ENCODE data around the gene NR1D2.

The NR1D2 gene

DNA sequence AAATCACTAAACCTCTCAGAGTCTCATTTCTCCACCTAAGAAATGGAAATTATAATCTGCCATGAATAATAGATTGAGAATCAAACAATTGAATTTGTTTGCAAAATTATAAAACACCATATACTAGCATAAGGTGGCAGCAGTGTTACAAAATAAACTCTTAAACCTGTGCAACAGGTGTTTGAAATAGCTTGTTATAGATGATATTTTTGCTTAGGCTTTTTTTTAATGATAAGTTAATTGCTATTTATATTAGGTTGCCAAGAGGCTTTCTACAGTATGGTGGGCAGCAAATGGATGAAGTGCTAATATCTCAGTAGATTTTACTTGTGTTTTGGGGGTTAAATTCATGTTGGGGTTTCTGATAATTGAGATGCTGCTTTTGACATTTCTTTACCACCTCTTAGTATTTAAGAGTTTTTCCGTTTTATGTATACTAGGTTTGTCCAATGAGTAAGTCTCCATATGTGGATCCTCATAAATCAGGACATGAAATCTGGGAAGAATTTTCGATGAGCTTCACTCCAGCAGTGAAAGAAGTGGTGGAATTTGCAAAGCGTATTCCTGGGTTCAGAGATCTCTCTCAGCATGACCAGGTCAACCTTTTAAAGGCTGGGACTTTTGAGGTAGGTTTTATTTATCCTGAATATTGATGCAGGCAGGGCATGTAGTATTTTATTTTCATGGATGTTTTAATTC is 19.6 kb downstream of the NR1D2 start:
- Histone ChIP-seq H3K9me3 (ENCODE audit: control insufficient read depth in 2 of 2, low read length in 2 of 2) (no peaks in the 10 kb centered on the region), H3K9ac (ENCODE audit: low read length in 2 of 2) (no peak overlapping the region), H3K27me3 (ENCODE audit: control insufficient read depth in 1 of 2, insufficient read depth in 2 of 2, low read length in 2 of 2) (no peaks in the 10 kb centered on the region), H3K4me3 (ENCODE audit: low read length in 2 of 2) (no peak overlapping the region), H3K27ac (ENCODE audit: low read length) (no peak overlapping the region), H3K4me1 (ENCODE audit: control insufficient read depth, insufficient read depth, low read length) (no peaks in the 10 kb centered on the region), H3K36me3 (ENCODE audit: control insufficient read depth in 2 of 2, insufficient read depth in 2 of 2, low read length in 2 of 2) (peaks cover 26 to 35% of the 10 kb centered on the region in 2 donors)

DNA sequence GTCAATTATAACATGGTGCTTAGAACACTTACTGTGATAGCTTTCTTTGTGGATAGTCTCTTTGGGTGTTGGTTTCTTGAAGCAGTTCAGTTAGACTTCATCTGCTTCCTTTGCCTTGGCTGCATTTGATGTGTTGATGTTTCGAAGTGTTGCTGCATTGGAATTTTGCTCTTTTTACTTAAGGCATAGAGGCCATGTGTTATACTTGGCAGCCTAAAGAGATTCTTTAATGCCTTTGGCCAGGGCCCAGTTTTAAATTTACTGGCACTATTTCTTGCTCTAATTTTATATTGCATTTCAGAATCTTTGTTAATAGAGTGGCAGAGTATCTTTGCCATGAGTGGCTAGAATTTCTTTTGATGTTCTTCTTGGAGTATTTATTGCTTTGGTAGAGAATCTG is 21.2 kb downstream of the NR1D2 start:
- H3K27me3 ChIP-seq (ENCODE audit: control insufficient read depth in 1 of 2, insufficient read depth in 2 of 2, low read length in 2 of 2), result no peaks in the 10 kb centered on the region
- no peak overlapping the region for H3K27ac ChIP-seq (ENCODE audit: low read length)
- peaks cover 24 to 35% of the 10 kb centered on the region in 2 donors for H3K36me3 ChIP-seq (ENCODE audit: control insufficient read depth in 2 of 2, insufficient read depth in 2 of 2, low read length in 2 of 2)
- no peak overlapping the region for H3K4me3 ChIP-seq (ENCODE audit: low read length in 2 of 2)
- H3K9me3 ChIP-seq (ENCODE audit: control insufficient read depth in 2 of 2, low read length in 2 of 2), result no peaks in the 10 kb centered on the region
- H3K9ac ChIP-seq (ENCODE audit: low read length in 2 of 2), result no peak overlapping the region
- no peaks in the 10 kb centered on the region for H3K4me1 ChIP-seq (ENCODE audit: control insufficient read depth, insufficient read depth, low read length)

GRCh38 chr3:23968463-23969184 is 23.5 kb downstream of the NR1D2 start:
- H3K4me1 ChIP-seq (ENCODE audit: control insufficient read depth, insufficient read depth, low read length), result no peaks in the 10 kb centered on the region
- peaks cover 14 to 32% of the 10 kb centered on the region in 2 donors for H3K36me3 ChIP-seq (ENCODE audit: control insufficient read depth in 2 of 2, insufficient read depth in 2 of 2, low read length in 2 of 2)
- H3K27ac ChIP-seq (ENCODE audit: low read length), result no peak overlapping the region
- no peak overlapping the region for H3K9ac ChIP-seq (ENCODE audit: low read length in 2 of 2)
- H3K4me3 ChIP-seq (ENCODE audit: low read length in 2 of 2), result no peak overlapping the region
- no peaks in the 10 kb centered on the region for H3K9me3 ChIP-seq (ENCODE audit: control insufficient read depth in 2 of 2, low read length in 2 of 2)
- no peaks in the 10 kb centered on the region for H3K27me3 ChIP-seq (ENCODE audit: control insufficient read depth in 1 of 2, insufficient read depth in 2 of 2, low read length in 2 of 2)

- Histone ChIP-seq H3K9me3 (ENCODE audit: control insufficient read depth in 2 of 2, low read length in 2 of 2) (no peaks in the 10 kb centered on the region), H3K4me1 (ENCODE audit: control insufficient read depth, insufficient read depth, low read length) (no peaks in the 10 kb centered on the region), H3K36me3 (ENCODE audit: control insufficient read depth in 2 of 2, insufficient read depth in 2 of 2, low read length in 2 of 2) (peaks cover 14 to 32% of the 10 kb centered on the region in 2 donors), H3K27ac (ENCODE audit: low read length) (no peak overlapping the region), H3K27me3 (ENCODE audit: control insufficient read depth in 1 of 2, insufficient read depth in 2 of 2, low read length in 2 of 2) (no peaks in the 10 kb centered on the region), H3K4me3 (ENCODE audit: low read length in 2 of 2) (no peak overlapping the region), H3K9ac (ENCODE audit: low read length in 2 of 2) (no peak overlapping the region)
Measured at GRCh38 chr3:23969393-23969792, 24.3 kb downstream of the NR1D2 start.

GRCh38 chr3:23971684-23972083 is 26.6 kb downstream of the NR1D2 start:
- peaks cover 16 to 38% of the 10 kb centered on the region in 2 donors for H3K36me3 ChIP-seq (ENCODE audit: control insufficient read depth in 2 of 2, insufficient read depth in 2 of 2, low read length in 2 of 2)

DNA sequence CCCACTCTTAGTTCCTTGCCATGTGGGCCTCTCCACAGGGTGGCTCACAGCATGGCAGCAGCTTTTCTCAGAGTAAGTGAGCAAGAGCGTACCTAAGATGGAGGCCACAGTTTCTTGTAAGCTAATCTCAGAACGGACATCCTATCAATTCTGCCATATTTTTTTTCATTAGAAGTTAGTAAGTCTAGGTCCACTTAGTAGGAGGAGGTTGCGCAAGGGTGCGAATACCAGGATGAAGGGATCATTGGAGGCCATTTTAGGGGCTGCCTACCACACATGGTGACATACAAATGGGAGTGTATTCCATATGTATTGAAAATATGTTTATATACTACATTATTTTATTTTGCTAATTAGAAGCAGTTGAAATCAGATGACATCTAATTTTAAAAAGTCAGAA is 31.5 kb downstream of the NR1D2 start:
- Histone ChIP-seq H3K4me1 (ENCODE audit: control insufficient read depth, insufficient read depth, low read length) (peaks cover 4% of the 10 kb centered on the region), H3K36me3 (ENCODE audit: control insufficient read depth in 2 of 2, insufficient read depth in 2 of 2, low read length in 2 of 2) (peaks cover 16 to 25% of the 10 kb centered on the region in 2 donors), H3K27me3 (ENCODE audit: control insufficient read depth in 1 of 2, insufficient read depth in 2 of 2, low read length in 2 of 2) (no peaks in the 10 kb centered on the region), H3K27ac (ENCODE audit: low read length) (no peak overlapping the region), H3K9me3 (ENCODE audit: control insufficient read depth in 2 of 2, low read length in 2 of 2) (peaks cover 0 to 2% of the 10 kb centered on the region in 2 donors), H3K4me3 (ENCODE audit: low read length in 2 of 2) (no peak overlapping the region), H3K9ac (ENCODE audit: low read length in 2 of 2) (no peak overlapping the region)

More at GRCh38 chr3:23971684-23972083, 26.6 kb downstream of the NR1D2 start:
- Histone ChIP-seq H3K27ac (ENCODE audit: low read length) (no peak overlapping the region), H3K4me3 (ENCODE audit: low read length in 2 of 2) (no peak overlapping the region), H3K9me3 (ENCODE audit: control insufficient read depth in 2 of 2, low read length in 2 of 2) (peaks cover 0 to 2% of the 10 kb centered on the region in 2 donors), H3K27me3 (ENCODE audit: control insufficient read depth in 1 of 2, insufficient read depth in 2 of 2, low read length in 2 of 2) (no peaks in the 10 kb centered on the region), H3K9ac (ENCODE audit: low read length in 2 of 2) (no peak overlapping the region), H3K4me1 (ENCODE audit: control insufficient read depth, insufficient read depth, low read length) (no peaks in the 10 kb centered on the region)

DNA sequence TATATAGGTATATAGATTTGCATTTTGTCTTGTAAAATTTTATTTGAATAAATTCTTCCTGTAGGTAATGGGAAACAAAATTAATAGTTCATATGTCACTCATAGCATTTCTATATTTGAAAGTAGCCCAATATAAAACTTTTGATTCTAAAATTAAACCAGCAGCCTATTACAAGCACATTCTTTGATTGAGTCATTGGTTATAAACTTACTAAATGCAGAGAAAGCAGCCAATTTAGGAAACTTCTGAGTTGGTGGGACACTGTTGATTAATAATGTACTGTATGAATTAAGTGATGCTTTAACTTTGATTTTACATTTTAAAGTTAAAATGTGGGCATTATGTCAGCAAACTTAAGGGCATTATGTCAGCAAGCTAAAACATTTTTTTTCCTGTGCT is 34.5 kb downstream of the NR1D2 start:
- H3K36me3 ChIP-seq (ENCODE audit: control insufficient read depth in 2 of 2, insufficient read depth in 2 of 2, low read length in 2 of 2), result peaks cover 13 to 16% of the 10 kb centered on the region in 2 donors
- no peaks in the 10 kb centered on the region for H3K27me3 ChIP-seq (ENCODE audit: control insufficient read depth in 1 of 2, insufficient read depth in 2 of 2, low read length in 2 of 2)
- H3K9ac ChIP-seq (ENCODE audit: low read length in 2 of 2), result no peak overlapping the region
- no peak overlapping the region for H3K27ac ChIP-seq (ENCODE audit: low read length)
- H3K4me1 ChIP-seq (ENCODE audit: control insufficient read depth, insufficient read depth, low read length), result peaks cover 4% of the 10 kb centered on the region
- H3K4me3 ChIP-seq (ENCODE audit: low read length in 2 of 2), result no peak overlapping the region
- peaks cover 0 to 2% of the 10 kb centered on the region in 2 donors for H3K9me3 ChIP-seq (ENCODE audit: control insufficient read depth in 2 of 2, low read length in 2 of 2)

- peaks cover 4% of the 10 kb centered on the region for H3K4me1 ChIP-seq (ENCODE audit: control insufficient read depth, insufficient read depth, low read length)
- H3K9ac ChIP-seq (ENCODE audit: low read length in 2 of 2), result no peak overlapping the region
- no peak overlapping the region for H3K27ac ChIP-seq (ENCODE audit: low read length)
- no peaks in the 10 kb centered on the region for H3K27me3 ChIP-seq (ENCODE audit: control insufficient read depth in 1 of 2, insufficient read depth in 2 of 2, low read length in 2 of 2)
- no peak overlapping the region for H3K4me3 ChIP-seq (ENCODE audit: low read length in 2 of 2)
- H3K9me3 ChIP-seq (ENCODE audit: control insufficient read depth in 2 of 2, low read length in 2 of 2), result peaks cover 0 to 2% of the 10 kb centered on the region in 2 donors
- H3K36me3 ChIP-seq (ENCODE audit: control insufficient read depth in 2 of 2, insufficient read depth in 2 of 2, low read length in 2 of 2), result peaks cover 12% of the 10 kb centered on the region in 2 donors
Measured at GRCh38 chr3:23981136-23981535, 36.0 kb downstream of the NR1D2 start.

GRCh38 chr3:23981955-23982354 is 36.9 kb downstream of the NR1D2 start:
- no peak overlapping the region for H3K27ac ChIP-seq (ENCODE audit: low read length)
- H3K4me3 ChIP-seq (ENCODE audit: low read length in 2 of 2), result no peak overlapping the region
- H3K9ac ChIP-seq (ENCODE audit: low read length in 2 of 2), result no peak overlapping the region
- peaks cover 4% of the 10 kb centered on the region for H3K4me1 ChIP-seq (ENCODE audit: control insufficient read depth, insufficient read depth, low read length)
- no peaks in the 10 kb centered on the region for H3K27me3 ChIP-seq (ENCODE audit: control insufficient read depth in 1 of 2, insufficient read depth in 2 of 2, low read length in 2 of 2)
- peaks cover 7 to 8% of the 10 kb centered on the region in 2 donors for H3K36me3 ChIP-seq (ENCODE audit: control insufficient read depth in 2 of 2, insufficient read depth in 2 of 2, low read length in 2 of 2)
- H3K9me3 ChIP-seq (ENCODE audit: control insufficient read depth in 2 of 2, low read length in 2 of 2), result no peaks in the 10 kb centered on the region

- H3K27ac ChIP-seq (ENCODE audit: low read length), result no peak overlapping the region
- no peaks in the 10 kb centered on the region for H3K36me3 ChIP-seq (ENCODE audit: control insufficient read depth in 2 of 2, insufficient read depth in 2 of 2, low read length in 2 of 2)
- H3K4me1 ChIP-seq (ENCODE audit: control insufficient read depth, insufficient read depth, low read length), result peaks cover 4% of the 10 kb centered on the region
- no peak overlapping the region for H3K9ac ChIP-seq (ENCODE audit: low read length in 2 of 2)
- H3K4me3 ChIP-seq (ENCODE audit: low read length in 2 of 2), result no peak overlapping the region
- H3K27me3 ChIP-seq (ENCODE audit: control insufficient read depth in 1 of 2, insufficient read depth in 2 of 2, low read length in 2 of 2), result no peaks in the 10 kb centered on the region
- H3K9me3 ChIP-seq (ENCODE audit: control insufficient read depth in 2 of 2, low read length in 2 of 2), result no peaks in the 10 kb centered on the region
Measured at GRCh38 chr3:23984934-23985333, 39.8 kb downstream of the NR1D2 start.
